ENCODE results near the gene KIF21A. TPM values are rescaled to one million over a fixed set of nuclear protein-coding genes. Genes with fewer than 3 reads are reported as not detected.

The KIF21A gene
- total and polyA plus RNA-seq, 12 donors, result 11.4 to 71.8 (median 49.9) TPM

GRCh38 chr12:39461059-39461458 lies 18.1 kb upstream of the KIF21A start:
- Histone ChIP-seq H3K36me3 (no peaks in the 10 kb centered on the region), H3K9me3 (peaks cover 0 to 6% (median 0%) of the 10 kb centered on the region in 11 donors), H3K4me3 (no peak overlapping the region), H3K4me1 (no peaks in the 10 kb centered on the region), H3K27ac (no peak overlapping the region), H3K27me3 (no peaks in the 10 kb centered on the region)
- DNase-seq (no peak), ATAC-seq (no peak)
- intact Hi-C loops (cut with DNase I), result no loop called here
- 77 to 87% methylated on average over 1 of the region's 1 CpG for WGBS, 2 donors
- TF ChIP-seq CTCF (IDR thresholded peaks at IDR 0.05), result no peak

- H3K9me3 ChIP-seq, result peaks cover 0 to 6% (median 0%) of the 10 kb centered on the region in 11 donors
- H3K36me3 ChIP-seq, result no peaks in the 10 kb centered on the region
- no peaks in the 10 kb centered on the region for H3K4me1 ChIP-seq
- intact Hi-C loops (cut with DNase I), result no loop called here
- H3K27me3 ChIP-seq, result no peaks in the 10 kb centered on the region
- H3K4me3 ChIP-seq, result no peak overlapping the region
- no peak for TF ChIP-seq CTCF (IDR thresholded peaks at IDR 0.05)
- 81 to 86% methylated on average over 7 of the region's 7 CpGs for WGBS, 2 donors
- no peak overlapping the region for H3K27ac ChIP-seq
- no peak for DNase-seq
- ATAC-seq, result no peak
These were observed 16.1 kb upstream of the KIF21A start for GRCh38 chr12:39459027-39459434.

- no peaks in the 10 kb centered on the region for H3K27me3 ChIP-seq
- H3K4me1 ChIP-seq, result no peaks in the 10 kb centered on the region
- H3K36me3 ChIP-seq, result no peaks in the 10 kb centered on the region
- intact Hi-C loops (cut with DNase I), result no loop called here
- no peak for ATAC-seq
- no peaks in the 10 kb centered on the region for H3K9me3 ChIP-seq
- no peak overlapping the region for H3K4me3 ChIP-seq
- no peak overlapping the region for H3K27ac ChIP-seq
- TF ChIP-seq CTCF (IDR thresholded peaks at IDR 0.05), result no peak
- no peak for DNase-seq
- 26 to 29% methylated on average over 1 of the region's 1 CpG for WGBS, 2 donors
These were observed 9.1 kb upstream of the KIF21A start for GRCh38 chr12:39451977-39452376.

- H3K27ac ChIP-seq, result no peak overlapping the region
- H3K4me1 ChIP-seq, result peaks cover 0 to 10% (median 8%) of the 10 kb centered on the region in 9 donors
- H3K9me3 ChIP-seq, result no peaks in the 10 kb centered on the region
- no peak overlapping the region for H3K4me3 ChIP-seq
- ATAC-seq, result no peak
- H3K27me3 ChIP-seq, result peaks cover 0 to 9% (median 0%) of the 10 kb centered on the region in 7 donors
- TF ChIP-seq CTCF (IDR thresholded peaks at IDR 0.05), result no peak
- no peaks in the 10 kb centered on the region for H3K36me3 ChIP-seq
- no peak for DNase-seq
- intact Hi-C loops (cut with DNase I), result loop anchor here in 3 of 10 donors (10.0 kb wide), 3 partner anchors 73 to 133 kb away; no protein-coding TSS in a partner anchor
These were observed 5.1 kb upstream of the KIF21A start for GRCh38 chr12:39448038-39448437.
